NOMO-1 (cell line): Measurements from ENCODE around the gene PINLYP.
A peak's percentile ranks its signal among the peaks of the same experiment; 100 is the strongest.
"Not testable (repeated sequence)": the region's sequence is repeated elsewhere in the genome, so short reads cannot be mapped to it uniquely, and the experiment has no call there.

Source experiments
- DNase-seq, 2 experiments: peaks; one replicate each; lab custom pipeline; 2025; ENCODE audit not compliant: unreplicated experiment in 2 of 2; lab: John Stamatoyannopoulos, UW

The PINLYP gene

GRCh38 chr19:43600326-43600725 lies 24.7 kb downstream of the PINLYP start:
- not testable (repeated sequence) for DNase-seq

DNA sequence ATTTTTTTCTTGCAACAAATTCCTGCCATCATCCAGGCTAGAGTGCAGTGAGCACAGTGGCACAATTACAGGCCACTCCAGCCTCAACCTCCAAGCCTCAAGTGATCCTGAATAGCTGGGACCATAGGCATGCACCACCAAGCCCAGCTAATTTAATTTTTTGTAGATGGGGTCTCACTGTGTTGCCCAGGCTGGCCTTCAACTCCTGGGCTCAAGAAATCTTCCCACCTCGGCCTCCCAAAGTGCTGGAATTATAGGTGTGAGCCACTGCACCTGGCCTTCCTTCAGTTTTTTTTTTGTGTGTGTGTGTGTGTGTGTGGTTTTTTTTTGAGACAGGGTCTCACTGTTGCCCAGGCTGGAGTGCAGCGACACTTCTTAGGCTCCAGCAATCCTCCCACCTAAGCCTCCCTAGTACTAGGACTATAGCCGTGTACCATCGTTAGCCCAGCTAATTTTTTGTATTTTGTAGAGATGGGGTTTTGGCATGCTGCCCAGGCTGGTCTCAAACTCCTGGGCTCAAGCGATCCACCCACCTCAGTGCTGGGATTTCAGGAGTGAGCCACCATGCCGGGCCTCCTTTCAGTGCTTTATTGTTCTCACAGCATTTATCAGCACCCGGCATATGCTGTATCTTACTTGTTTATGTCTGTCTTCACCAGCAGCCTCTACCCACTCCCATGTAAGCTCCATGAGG lies 30.4 kb downstream of the PINLYP start:
- DNase-seq = no peak

DNA sequence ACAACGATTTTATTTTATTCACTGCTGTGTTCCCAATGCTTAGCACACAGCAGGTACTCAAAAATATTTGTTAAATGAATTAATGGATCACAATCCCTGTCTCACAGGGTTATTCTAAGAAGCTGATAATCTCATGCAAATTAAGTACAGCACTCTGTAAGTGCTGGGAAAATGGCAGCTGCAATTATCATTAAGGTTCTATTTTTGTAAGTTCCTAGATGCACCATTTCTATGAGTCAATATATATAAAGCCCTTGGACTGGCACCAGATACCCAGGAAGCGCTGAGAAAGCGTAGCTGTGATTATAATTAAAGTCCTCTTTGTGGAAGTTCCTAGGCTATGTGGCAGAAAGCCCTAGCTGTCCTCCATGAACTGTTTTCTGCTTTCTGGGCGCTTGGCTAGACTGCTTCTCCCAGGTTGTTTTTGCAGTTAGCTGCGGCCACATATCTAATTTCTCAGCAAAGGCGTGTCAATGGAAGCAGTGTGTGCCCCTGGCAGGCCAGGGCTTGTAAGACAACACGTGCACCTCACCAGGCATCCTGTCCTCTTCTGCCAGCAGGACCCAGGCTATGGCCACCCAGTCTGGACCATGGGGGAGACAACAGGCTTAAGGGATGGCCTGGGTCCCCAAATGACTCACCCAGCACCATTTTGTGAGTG lies 31.1 kb downstream of the PINLYP start:
- no peak for DNase-seq

GRCh38 chr19:43607238-43608205 lies 31.9 kb downstream of the PINLYP start:
- DNase-seq = no peak

DNA sequence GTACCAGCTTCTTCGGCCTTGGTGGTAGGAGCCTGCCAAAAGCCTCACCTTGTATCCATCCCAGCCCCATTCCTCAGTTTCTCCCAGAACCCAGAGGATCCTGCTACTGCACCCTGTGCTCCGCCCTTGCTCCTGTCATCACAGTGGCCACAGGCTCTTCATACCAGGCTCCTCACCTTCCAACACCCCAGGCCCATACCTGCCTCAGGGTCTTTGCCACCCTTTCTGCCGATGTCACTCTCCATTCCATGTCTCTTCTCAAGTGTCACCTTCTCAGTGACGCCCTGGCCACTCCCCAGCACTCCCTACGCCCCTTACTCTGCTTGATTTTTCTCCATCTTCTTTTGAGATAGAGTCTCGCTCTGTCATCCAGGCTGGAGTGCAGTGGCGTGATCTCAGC lies 34.3 kb downstream of the PINLYP start:
- no peak for DNase-seq

DNA sequence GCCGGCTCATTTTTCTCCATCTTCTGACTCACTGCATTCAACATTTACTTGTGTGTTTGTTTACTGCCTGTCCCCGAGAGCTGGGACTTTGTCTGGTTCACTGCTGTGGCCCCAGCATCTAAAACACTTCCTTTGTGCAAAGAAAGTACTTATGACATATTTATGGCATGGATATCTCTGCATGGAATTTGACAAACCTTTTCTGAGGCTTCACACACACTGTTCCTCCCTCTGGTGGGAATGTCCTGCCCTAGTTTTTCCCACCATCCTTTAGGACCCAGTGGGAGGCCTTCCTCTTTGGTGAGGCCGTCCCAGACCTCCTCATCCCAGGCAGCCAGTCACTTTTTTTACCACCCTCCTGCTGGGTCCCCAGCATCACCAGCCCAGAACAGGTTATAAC lies 34.9 kb downstream of the PINLYP start:
- no peak for DNase-seq

- no peak for DNase-seq
These were observed 36.2 kb downstream of the PINLYP start, which contains the start of gene SRRM5 for GRCh38 chr19:43611788-43612187. Gene SRRM5, plus strand, starts transcription at chr19:43612088. Its CDS starts 34 bp downstream, at chr19:43612122.

DNA sequence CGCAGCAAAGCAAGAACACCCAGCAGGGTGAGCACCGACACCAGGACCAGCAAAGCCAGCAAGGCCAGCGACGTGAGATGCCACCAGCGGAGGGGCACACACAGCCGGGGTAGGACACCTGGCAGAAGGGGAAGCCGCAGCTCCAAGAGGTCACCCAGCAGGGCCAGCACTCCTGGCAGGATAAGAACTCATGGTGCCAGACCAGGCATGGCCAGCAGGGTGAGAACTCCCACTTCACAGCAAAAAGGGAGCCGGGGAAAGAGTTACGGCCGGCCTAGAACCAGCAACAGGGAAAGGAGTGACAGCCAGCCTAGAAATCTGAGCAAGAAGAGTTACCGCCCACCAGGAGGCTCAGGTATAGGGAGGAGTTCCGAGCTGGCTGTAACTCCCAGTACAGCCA lies 36.8 kb downstream of the PINLYP start:
- no peak for DNase-seq

DNA sequence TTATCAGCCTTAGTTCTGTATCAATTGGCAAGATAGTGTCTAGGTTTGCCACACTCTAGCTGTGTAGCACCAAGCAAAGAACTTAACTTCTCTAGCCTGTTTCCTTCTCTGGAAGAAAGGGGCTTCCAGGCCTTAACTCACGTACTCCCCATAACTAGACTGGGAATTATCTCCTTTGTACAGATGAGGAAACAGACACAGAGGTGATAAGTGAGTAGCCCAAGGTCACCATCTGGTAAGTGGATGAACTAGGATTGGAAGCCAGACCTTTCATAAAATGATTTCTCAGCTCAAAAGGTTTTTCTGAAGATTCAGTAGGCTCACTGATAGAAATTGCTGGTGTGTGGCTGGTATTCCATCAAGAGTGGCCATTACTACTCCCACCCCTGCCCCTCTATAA lies 40.7 kb downstream of the PINLYP start:
- no peak for DNase-seq

DNA sequence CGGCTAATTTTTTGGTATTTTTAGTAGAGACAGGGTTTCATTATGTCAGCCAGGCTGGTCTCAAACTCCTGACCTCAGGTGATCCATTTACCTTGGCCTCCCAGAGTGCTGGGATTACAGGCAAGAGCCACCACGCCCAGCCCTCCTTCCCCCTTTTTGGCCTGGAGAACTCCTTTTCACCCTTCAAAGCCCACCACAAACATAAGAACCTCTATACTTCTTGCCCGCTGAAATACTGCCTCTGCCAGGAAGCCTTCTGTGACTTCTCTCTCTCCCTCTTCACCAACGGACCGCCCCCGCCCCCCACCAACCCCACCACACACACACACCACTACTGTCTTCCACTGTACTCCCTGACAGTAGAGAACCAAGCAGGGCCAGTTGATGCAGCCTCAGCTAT lies 41.4 kb downstream of the PINLYP start:
- DNase-seq = no peak

DNA sequence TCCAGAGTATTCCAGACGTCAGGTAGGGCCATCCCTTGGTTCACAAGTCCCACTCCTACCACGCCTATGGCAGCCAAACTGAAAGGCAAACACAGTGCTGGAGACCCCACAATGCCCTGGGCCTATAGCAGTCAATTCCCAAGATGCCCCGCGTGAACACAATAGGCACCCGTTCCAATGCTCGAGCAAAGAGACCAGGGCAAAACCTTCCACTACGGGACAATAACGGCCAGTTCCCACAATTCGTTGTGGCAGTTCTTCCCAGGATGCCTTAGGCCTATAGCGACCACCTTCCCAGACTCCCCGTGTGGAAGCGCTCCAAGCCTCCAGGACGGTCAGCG lies 43.3 kb downstream of the PINLYP start:
- peak in 1 of 2 experiments; percentile 56 for DNase-seq

GRCh38 chr19:43619262-43620060 lies 43.9 kb downstream of the PINLYP start, which contains the start of gene ZNF428:
Gene ZNF428, minus strand, starts transcription at chr19:43619629. Its CDS starts 5,325 bp downstream, at chr19:43614304.
- peak; percentile 71 to 82 for DNase-seq

DNA sequence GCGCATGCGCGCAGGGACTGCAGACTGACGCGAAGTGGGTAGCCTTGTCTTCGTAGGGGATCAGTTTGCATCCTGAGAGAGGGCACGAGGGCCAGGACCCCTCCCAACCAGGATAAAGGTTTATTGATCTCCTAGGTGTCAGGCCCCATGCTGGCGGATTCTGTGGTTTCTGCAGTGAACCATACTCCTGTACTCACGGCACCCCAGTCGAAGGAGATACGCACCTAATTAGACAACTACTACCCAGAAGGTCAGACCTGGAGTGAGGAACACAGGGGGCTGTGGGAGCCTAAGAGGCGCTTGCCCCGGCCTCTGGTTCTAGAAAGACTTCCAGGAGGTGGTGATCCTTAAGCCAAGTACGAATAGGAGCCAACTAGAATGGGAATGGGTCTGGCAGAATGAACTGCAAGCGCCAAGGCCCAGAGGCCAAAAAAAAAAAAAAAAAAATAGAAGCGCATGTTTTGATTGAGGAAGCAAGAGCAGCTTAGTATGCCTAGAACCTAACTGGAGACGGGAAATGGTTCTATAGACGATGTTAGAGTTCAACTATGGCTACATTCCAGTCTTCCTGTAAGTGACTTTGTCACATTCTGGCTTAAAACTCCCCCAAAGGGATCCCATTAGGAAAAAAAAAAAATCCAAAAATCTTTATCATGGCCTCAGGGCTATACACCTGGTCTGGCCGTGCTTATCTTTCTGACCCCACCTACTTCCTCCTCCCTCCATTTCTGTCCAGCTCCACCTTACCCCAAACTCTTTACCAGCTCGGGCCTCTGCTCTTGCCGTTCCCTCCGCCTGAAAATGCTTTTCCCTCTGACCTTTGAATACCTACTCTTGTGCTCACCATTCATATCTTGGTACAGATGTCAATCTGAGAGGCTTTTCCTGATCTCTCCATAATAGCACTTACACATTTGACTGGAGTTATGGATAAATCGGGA lies 44.7 kb downstream of the PINLYP start:
- DNase-seq = no peak

DNA sequence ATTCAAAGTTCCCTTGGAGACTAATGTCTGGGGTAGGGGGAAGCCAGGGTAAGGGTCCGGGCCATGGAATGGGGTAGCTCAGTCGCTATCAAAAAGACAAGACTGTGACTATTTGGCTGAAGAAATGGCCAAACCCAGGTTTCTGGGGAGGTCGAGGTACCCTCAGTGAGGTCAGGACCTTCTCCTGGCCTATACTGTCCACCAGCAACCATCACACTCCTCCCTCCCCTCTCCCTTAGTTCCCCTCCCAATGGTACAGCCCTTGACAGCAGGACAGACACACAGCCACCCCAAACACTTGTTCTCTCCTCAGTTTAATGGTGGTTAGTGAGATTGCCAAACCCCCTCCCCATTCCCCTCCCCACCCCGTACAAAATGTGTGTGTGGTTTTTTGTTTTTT lies 46.5 kb downstream of the PINLYP start:
- DNase-seq = no peak

DNA sequence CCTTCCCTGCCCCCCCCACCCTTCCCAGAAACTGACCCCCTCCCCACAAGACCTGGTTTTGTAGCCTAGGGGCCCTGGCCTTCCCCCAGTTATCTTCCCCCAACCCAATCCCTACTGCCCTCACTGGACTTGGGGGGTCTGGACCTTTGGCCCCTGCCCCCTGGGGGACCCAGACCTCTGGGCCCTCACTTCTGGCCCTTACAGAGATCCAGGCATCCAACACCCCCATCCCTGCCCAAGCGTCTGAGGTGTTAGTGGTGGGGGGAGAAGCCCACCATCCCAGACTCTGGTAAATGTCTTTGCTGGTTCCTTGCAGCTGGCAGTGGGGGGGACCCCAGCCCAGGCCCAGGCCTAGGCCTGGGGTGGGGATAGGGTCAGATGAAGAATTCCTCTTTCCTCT lies 47.4 kb downstream of the PINLYP start:
- no peak for DNase-seq

DNA sequence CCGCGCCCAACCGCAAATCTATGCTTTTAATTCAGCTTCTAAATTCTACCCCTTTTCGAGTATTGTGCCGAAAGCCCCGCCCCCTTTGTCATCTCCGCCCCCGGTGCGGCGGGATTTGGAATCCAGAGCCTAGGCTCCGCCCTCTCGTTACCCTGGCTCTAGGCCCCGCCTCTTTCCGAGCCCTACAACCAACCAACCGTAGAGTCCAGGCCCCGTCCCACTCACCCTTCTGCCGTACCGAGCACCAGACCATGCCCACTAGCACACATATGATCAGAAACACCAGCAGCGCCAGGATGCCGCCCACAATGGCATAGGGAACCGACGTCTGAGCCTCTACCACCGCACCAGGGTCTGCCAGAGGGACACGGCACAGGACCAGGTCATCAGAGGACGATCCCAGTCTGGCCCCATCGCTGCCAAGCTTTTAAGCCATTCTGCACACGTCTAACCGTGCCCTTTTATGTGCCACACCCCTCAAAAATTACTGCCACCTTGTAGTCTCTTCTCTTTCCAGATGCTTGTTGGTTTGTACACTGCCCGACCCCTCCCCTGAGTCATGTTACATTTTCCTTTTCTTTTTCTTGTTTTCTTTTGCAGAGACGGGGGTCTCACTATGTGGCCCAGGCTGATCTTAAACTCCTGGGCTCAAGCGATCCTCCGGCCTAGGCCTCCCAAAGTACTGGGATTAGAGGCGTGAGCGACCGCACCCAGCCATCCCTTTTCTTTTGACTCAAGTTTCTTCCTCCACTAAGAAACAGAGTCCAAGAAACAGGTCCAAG lies 48.5 kb downstream of the PINLYP start:
- DNase-seq = no peak

- DNase-seq = peak in 1 of 2 experiments; percentile 13
These were observed 49.3 kb downstream of the PINLYP start for GRCh38 chr19:43624933-43625332.

DNA sequence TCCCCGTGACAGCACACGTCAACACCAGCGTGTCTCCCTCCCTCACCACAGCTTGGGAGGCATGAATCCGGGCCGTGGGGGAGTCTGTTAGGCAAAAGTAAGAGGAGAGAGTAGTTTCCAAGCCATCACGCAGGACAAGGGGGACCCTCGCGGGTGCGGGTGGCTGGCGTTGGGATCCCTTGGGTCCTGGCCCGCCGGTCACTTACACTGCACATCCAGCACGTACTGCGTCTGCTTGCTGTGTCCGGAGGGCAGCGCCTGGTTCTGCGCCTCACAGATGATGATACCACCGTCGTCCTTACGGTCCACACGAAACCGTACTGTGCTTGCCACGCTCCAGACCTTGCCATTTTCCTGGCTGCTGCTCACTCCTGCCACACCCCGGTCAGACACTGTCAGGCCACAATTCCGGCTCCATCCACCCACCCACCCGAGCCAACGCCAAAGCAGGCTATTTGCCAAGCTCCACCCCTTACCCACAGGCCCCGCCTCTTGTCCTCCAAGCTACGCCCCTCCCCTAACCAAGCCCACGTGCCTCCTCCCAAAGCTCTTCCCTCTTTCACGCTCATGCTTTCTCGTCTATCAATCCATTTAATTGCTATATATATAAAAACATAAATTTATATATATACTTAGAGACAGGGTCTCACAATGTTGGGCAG lies 50.4 kb downstream of the PINLYP start:
- DNase-seq = no peak
